HEK293 (cell line): ENCODE results near the gene SOX18.

Source experiments
- CTCF ChIA-PET: fragments of 350-600 bp; formaldehyde crosslinking; extraction: SDS; loops from one replicate; lab custom pipeline; 2021; ENCODE audit warnings: antibody characterized with exemption; lab: Yijun Ruan, JAX
- POLR2A ChIA-PET: fragments of 300-600 bp; formaldehyde crosslinking; extraction: SDS; loops from one replicate; lab custom pipeline; 2020; ENCODE audit warnings: antibody characterized with exemption, inconsistent platforms; lab: Yijun Ruan, JAX
- H3K27ac ChIP-seq: fragments of 200-500 bp; sonication (Bioruptor generic); 2 replicates; pipeline ENCODE4 v1.5.1; 2014; ENCODE audit warnings: low read depth, low read length, control low read depth, inconsistent platforms; ENCODE audit errors: extremely low read depth
- H3K36me3 ChIP-seq, 2 experiments: fragments of 200-500 bp in 1 of 2; sonication (Bioruptor generic) in 1 of 2; 1 replicate in 1 of 2; 2 replicates in 1 of 2; pipeline ENCODE4 v1.5.1; 2014 to 2017; ENCODE audit warnings: inconsistent platforms in 2 of 2, low read length in 2 of 2; ENCODE audit not compliant: control insufficient read depth in 2 of 2, insufficient read depth in 1 of 2
- H3K4me1 ChIP-seq: fragments of 200-500 bp; sonication (Bioruptor generic); 2 replicates; pipeline ENCODE4 v1.5.1; 2014; ENCODE audit warnings: mild to moderate bottlenecking, low read length, inconsistent platforms; ENCODE audit not compliant: control insufficient read depth, insufficient read depth
- H3K4me3 ChIP-seq: 2 replicates; pipeline ENCODE4 v1.5.1; 2011; ENCODE audit warnings: low read depth, mild to moderate bottlenecking, control low read depth, low read length, moderate library complexity
- H3K9me3 ChIP-seq: fragments of 200-500 bp; sonication (Bioruptor generic); 2 replicates; pipeline ENCODE4 v1.5.1; 2014; ENCODE audit warnings: low read depth, low read length, inconsistent platforms; ENCODE audit not compliant: control insufficient read depth, insufficient read depth
- INSM2 ChIP-seq: fragments of 450-650 bp; formaldehyde crosslinking; IDR thresholded peaks from 2 replicates; pipeline ENCODE4 v1.5.1; 2016; ENCODE audit warnings: missing biosample characterization, missing genetic modification characterization
- KLF7 ChIP-seq: fragments of 450-650 bp; formaldehyde crosslinking; IDR thresholded peaks from 2 replicates; pipeline ENCODE4 v1.5.1; 2016; ENCODE audit warnings: missing biosample characterization, missing genetic modification characterization, borderline replicate concordance
- PRDM2 ChIP-seq: fragments of 450-650 bp; formaldehyde crosslinking; IDR thresholded peaks from 2 replicates; pipeline ENCODE4 v1.5.1; 2016; ENCODE audit warnings: missing biosample characterization, missing genetic modification characterization, borderline replicate concordance
- TCF7L2 ChIP-seq: IDR thresholded peaks from 2 replicates; pipeline ENCODE4 v1.6.1; 2011; ENCODE audit warnings: low read depth, mild to moderate bottlenecking, inconsistent platforms, low read length, moderate library complexity, borderline replicate concordance
- ZNF600 ChIP-seq: fragments of 450-650 bp; formaldehyde crosslinking; IDR thresholded peaks from 2 replicates; pipeline ENCODE4 v1.5.1; 2016; ENCODE audit warnings: missing biosample characterization, missing genetic modification characterization
- ZNF621 ChIP-seq: fragments of 450-650 bp; formaldehyde crosslinking; IDR thresholded peaks from 2 replicates; pipeline ENCODE4 v1.5.1; 2017; ENCODE audit warnings: missing biosample characterization, missing genetic modification characterization
- ZNF677 ChIP-seq: fragments of 450-650 bp; IDR thresholded peaks from 2 replicates; pipeline ENCODE4 v1.5.0; 2018; ENCODE audit warnings: missing biosample characterization, mild to moderate bottlenecking, missing genetic modification characterization, moderate library complexity
- ZNF747 ChIP-seq: fragments of 450-650 bp; formaldehyde crosslinking; IDR thresholded peaks from 2 replicates; pipeline ENCODE4 v1.5.1; 2016; ENCODE audit warnings: missing biosample characterization, missing genetic modification characterization
- TF ChIP-seq, protein P1 (sequence below): fragments of 450-650 bp; formaldehyde crosslinking; IDR thresholded peaks from 2 replicates; pipeline ENCODE4 v1.5.1; 2016; ENCODE audit warnings: missing biosample characterization, missing genetic modification characterization

The SOX18 gene

DNA sequence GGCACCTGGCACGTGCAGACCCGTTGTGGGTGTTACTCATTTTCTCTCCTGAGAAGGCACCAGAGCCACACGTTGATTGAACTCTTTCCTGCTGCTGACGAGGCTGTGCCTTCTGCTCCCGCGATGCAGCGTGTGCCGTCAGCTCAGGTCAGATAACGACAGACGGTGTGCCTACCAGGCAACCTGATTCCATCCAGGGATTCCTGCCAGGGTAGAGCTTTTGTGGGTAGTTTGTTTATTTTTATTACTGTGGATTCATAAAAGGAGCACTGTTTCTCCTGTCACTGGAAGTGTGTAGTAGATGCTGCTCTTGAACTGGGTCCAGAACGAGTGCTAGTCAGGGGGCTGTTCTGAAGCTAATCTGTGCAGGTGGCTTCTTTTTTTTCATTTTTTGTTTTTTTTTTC is 47.8 kb downstream of the SOX18 start (continued):
- TF ChIP-seq, protein P1, sequence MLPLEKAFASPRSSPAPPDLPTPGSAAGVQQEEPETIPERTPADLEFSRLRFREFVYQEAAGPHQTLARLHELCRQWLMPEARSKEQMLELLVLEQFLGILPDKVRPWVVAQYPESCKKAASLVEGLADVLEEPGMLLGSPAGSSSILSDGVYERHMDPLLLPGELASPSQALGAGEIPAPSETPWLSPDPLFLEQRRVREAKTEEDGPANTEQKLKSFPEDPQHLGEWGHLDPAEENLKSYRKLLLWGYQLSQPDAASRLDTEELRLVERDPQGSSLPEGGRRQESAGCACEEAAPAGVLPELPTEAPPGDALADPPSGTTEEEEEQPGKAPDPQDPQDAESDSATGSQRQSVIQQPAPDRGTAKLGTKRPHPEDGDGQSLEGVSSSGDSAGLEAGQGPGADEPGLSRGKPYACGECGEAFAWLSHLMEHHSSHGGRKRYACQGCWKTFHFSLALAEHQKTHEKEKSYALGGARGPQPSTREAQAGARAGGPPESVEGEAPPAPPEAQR (tag by site-specific recombination), result 0 out of 2 replicates have a peak, but pooled peaks have one; percentile 37
- no peak for TF ChIP-seq TCF7L2
- no peak for TF ChIP-seq PRDM2 (tag by site-specific recombination)
- no peak for TF ChIP-seq KLF7
- TF ChIP-seq ZNF747 (tag by site-specific recombination), result no peak
- TF ChIP-seq INSM2 (tag by site-specific recombination), result no peak
- no peak for TF ChIP-seq ZNF621 (tag by site-specific recombination)

GRCh38 chr20:64000906-64001305 is 48.5 kb downstream of the SOX18 start:
- Histone ChIP-seq H3K4me3 (no peak overlapping the region), H3K27ac (no peak overlapping the region), H3K36me3 (peaks cover 40 to 79% of the 10 kb centered on the region in 2 experiments), H3K9me3 (no peaks in the 10 kb centered on the region), H3K4me1 (no peaks in the 10 kb centered on the region; the same call in 1 of the 2 replicates)
- POLR2A ChIA-PET, result interaction anchor here (1.0 to 1.1 kb wide), 3 partner anchors 20 to 136 kb away, joined by 3 to 5 read pairs (median 4); partner anchors contain the start of genes PRPF6 and TPD52L2
- CTCF ChIA-PET, result interaction anchor here (0.6 to 1.5 kb wide), 4 partner anchors 19 to 44 kb away, joined by 3 to 7 read pairs (median 4); partner anchors contain the start of gene PRPF6
- peak; percentile 10; the same call in 1 of the 2 replicates for TF ChIP-seq ZNF600 (tag by site-specific recombination)
- TF ChIP-seq ZNF677 (tag by site-specific recombination), result no peak
